ENCODE data around the gene ZFAND4. TPM values are rescaled to one million over a fixed set of nuclear protein-coding genes. Genes with fewer than 3 reads are reported as not detected.
A peak's percentile ranks its signal among the peaks of the same experiment; 100 is the strongest.
"Not testable (repeated sequence)": the region's sequence is repeated elsewhere in the genome, so short reads cannot be mapped to it uniquely, and the experiment has no call there.

Gene ZFAND4
- total RNA-seq, 2 donors from 2014 or later = 11.9 to 13.4 TPM

DNA sequence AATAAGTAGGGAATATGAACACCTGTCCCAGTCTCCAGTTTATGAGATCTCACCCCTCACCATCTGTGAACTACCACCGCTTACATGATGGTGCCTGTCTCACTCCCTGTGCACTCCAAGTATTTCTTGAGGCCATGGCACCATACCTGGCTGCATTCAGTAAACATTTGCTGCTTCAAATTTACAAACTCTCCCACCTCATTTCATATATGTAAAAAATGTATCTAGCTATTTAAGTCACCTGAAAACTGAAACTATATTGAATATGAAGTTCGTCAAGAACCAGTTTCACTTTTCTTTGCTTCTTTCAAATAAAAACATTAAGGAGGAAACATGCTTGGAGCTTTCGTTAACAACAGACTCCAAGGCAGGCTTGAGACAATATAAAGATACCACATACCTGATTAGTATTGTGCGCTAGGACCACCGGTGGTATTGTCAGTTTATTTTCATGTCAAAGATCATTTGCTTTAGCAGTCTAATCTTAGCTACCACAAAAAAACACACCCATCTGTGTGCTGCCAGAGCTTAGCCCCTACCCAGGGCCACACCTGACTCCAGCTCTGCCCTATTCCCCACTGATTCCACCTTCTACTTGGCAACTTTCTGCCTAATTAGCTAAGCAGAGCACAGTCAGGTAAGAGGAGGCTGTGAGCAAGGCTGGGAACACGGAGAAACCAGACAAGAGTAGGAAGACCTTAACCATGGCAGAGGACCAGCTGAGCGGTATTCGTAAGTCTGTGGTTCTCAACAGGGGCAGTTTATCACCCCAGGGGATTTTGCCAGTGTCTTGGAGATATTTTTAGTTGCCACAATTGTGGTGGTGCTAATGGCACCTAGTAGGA, 92.0 kb downstream of the ZFAND4 start:
- Mint-ChIP-seq H3K4me1 (ENCODE audit: low read depth) (peaks cover 39% of the 10 kb centered on the region), H3K4me3 (peak overlapping the region; percentile 97 to 100), H3K27ac (peak overlapping the region; percentile 95), H3K27me3 (ENCODE audit: low read depth) (no peaks in the 10 kb centered on the region), H3K36me3 (ENCODE audit: insufficient read depth in 2 of 2) (peaks cover 2 to 8% of the 10 kb centered on the region in 2 donors), H3K9me3 (peaks cover 0 to 7% of the 10 kb centered on the region in 2 donors)
- DNase-seq (peak; percentile 28 to 31), ATAC-seq (replicated peaks in 1 of 2) (peak; percentile 78 to 79)

- Mint-ChIP-seq H3K27me3 (ENCODE audit: low read depth) (no peaks in the 10 kb centered on the region), H3K27ac (no peak overlapping the region), H3K4me3 (peak overlapping the region in 1 of 2 donors; percentile 58), H3K4me1 (ENCODE audit: low read depth) (peaks cover 39% of the 10 kb centered on the region), H3K36me3 (ENCODE audit: insufficient read depth in 2 of 2) (no peaks in the 10 kb centered on the region), H3K9me3 (no peaks in the 10 kb centered on the region)
- DNase-seq = no peak
- no peak for ATAC-seq (replicated peaks in 1 of 2)
These were observed 94.1 kb downstream of the ZFAND4 start for GRCh38 chr10:45578384-45578971.

- peaks cover 0 to 1% of the 10 kb centered on the region in 2 donors for H3K36me3 Mint-ChIP-seq (ENCODE audit: insufficient read depth in 2 of 2)
- H3K4me3 Mint-ChIP-seq = no peak overlapping the region
- H3K9me3 Mint-ChIP-seq = no peaks in the 10 kb centered on the region
- H3K4me1 Mint-ChIP-seq (ENCODE audit: low read depth) = peaks cover 25% of the 10 kb centered on the region
- H3K27ac Mint-ChIP-seq = no peak overlapping the region
- H3K27me3 Mint-ChIP-seq (ENCODE audit: low read depth) = no peaks in the 10 kb centered on the region
- no peak for DNase-seq
- ATAC-seq (replicated peaks in 1 of 2) = no peak
These were observed 96.5 kb downstream of the ZFAND4 start for GRCh38 chr10:45575966-45576597.

DNA sequence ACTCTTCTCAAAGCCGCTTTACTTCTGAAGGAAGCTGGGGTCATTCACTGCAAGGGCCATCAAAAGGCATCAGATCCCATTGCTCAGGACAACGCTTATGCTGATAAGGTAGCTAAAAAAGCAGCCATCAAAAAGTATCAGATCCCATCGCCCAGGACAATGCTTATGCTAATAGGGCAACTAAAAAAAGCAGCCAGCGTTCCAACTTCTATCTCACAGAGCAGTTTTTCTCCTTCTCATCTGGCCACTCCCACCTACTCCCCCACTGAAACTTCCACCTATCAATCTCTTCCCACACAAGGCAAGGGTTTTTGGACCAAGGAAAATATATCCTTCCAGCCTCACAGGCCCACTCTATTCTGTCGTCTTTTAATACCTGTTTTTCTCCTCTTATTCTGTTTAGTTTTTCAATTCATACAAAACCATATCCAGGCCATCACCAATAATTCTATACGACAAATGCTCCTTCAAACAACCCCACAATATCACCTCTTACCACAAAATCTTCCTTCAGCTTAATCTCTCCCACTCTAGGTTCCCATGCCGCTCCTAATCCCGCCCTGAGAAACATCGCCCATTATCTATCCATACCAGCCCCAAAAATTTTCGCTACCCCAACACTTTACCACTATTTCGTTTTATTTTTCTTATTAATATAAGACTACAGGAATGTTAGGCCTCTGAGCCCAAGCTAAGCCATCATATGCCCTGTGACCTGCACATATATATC, 97.4 kb downstream of the ZFAND4 start:
- not testable (repeated sequence) for H3K27ac Mint-ChIP-seq; DNase-seq; H3K4me3 Mint-ChIP-seq; H3K36me3 Mint-ChIP-seq (ENCODE audit: insufficient read depth in 2 of 2); ATAC-seq (replicated peaks in 1 of 2); H3K27me3 Mint-ChIP-seq (ENCODE audit: low read depth); H3K9me3 Mint-ChIP-seq
- peaks cover 16% of the 10 kb centered on the region for H3K4me1 Mint-ChIP-seq (ENCODE audit: low read depth)

- DNase-seq = no peak
- H3K27ac Mint-ChIP-seq = peak overlapping the region; percentile 56
These were observed 103.1 kb downstream of the ZFAND4 start for GRCh38 chr10:45569471-45569870.

GRCh38 chr10:45566415-45566814, 106.2 kb downstream of the ZFAND4 start:
- ATAC-seq (replicated peaks in 1 of 2) (no peak), DNase-seq (no peak)
- Mint-ChIP-seq H3K4me3 (no peak overlapping the region), H3K36me3 (ENCODE audit: insufficient read depth in 2 of 2) (no peaks in the 10 kb centered on the region), H3K4me1 (ENCODE audit: low read depth) (peaks cover 30% of the 10 kb centered on the region), H3K9me3 (no peaks in the 10 kb centered on the region), H3K27me3 (ENCODE audit: low read depth) (no peaks in the 10 kb centered on the region), H3K27ac (no peak overlapping the region)

More at GRCh38 chr10:45569471-45569870, 103.1 kb downstream of the ZFAND4 start:
- Mint-ChIP-seq H3K9me3 (no peaks in the 10 kb centered on the region), H3K4me1 (ENCODE audit: low read depth) (peaks cover 14% of the 10 kb centered on the region), H3K4me3 (no peak overlapping the region), H3K27me3 (ENCODE audit: low read depth) (no peaks in the 10 kb centered on the region), H3K36me3 (ENCODE audit: insufficient read depth in 2 of 2) (peaks cover 0 to 1% of the 10 kb centered on the region in 2 donors)
- ATAC-seq (replicated peaks in 1 of 2) = no peak

Other genes starting within 250 kb of the ZFAND4 start
- 10 to 100 TPM; 29.8 to 34.2 TPM for gene WASHC2C, start 54.5 kb upstream of the ZFAND4 start, total RNA-seq
- 10 to 100 TPM; 20.3 to 34.0 TPM for gene AGAP4, start 174.7 kb upstream of the ZFAND4 start, total RNA-seq